Glomerular visceral epithelial cell (primary cell): ENCODE measurements around the gene SIGLEC7.

Experiments
- DNase-seq: peaks from one replicate; pipeline ENCODE4 v3.0.0-alpha.2; 2016; ENCODE audit errors: extremely low spot score

The SIGLEC7 gene

GRCh38 chr19:51168564-51169282 is 26.6 kb downstream of the SIGLEC7 start:
- no peak for DNase-seq

- peak; percentile 65 for DNase-seq
These were observed 27.3 kb downstream of the SIGLEC7 start for GRCh38 chr19:51169283-51169918.

GRCh38 chr19:51172223-51172622 is 30.1 kb downstream of the SIGLEC7 start:
- no peak for DNase-seq

DNA sequence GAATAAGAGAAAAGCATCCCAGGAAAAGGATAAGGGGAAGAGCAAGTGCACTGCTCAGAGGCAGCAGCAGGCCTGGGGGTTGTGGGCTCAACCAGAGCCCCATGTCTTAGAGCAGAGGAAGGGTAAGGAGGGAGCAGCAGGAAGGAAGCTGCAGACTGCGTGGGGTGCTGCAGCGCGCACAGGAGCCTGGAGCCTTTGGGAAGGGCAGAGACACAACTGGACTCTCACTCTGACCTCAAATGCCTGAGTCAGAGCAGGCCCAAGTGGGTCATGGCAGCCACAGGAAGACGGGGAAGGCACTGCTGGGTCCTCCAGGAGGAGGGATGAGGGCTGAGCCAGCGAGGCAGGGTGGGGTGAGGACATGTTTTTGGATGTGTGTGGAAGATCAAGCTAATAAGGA is 31.6 kb downstream of the SIGLEC7 start:
- no peak for DNase-seq

GRCh38 chr19:51179256-51179655 is 37.2 kb downstream of the SIGLEC7 start:
- no peak for DNase-seq

DNA sequence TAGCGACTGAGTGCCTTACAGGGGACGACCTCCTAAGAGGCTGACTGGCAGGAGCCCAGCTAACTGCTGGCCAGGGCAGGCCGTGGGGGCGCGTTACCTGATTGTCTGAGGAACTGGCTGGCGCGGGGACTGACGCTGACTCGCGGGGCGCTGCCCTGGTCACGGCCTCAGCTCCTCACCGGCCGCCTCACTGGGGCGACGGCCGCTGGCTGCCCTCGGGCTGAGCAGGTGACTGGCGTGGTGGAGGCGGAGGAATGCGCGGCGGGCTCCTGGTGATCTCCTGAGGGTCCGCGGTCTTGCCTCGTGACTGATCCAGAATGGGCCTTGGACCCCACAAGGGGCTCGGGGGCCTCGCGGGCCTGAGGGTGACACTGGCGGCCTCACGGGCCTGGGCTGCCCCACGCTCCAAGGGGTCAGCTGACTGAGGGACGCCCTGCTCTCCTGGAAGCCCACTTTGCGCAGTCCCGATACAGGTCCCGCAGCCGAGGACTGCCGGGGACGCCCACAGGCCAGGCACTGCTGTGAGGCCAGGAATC is 39.3 kb downstream of the SIGLEC7 start:
- DNase-seq = no peak

DNA sequence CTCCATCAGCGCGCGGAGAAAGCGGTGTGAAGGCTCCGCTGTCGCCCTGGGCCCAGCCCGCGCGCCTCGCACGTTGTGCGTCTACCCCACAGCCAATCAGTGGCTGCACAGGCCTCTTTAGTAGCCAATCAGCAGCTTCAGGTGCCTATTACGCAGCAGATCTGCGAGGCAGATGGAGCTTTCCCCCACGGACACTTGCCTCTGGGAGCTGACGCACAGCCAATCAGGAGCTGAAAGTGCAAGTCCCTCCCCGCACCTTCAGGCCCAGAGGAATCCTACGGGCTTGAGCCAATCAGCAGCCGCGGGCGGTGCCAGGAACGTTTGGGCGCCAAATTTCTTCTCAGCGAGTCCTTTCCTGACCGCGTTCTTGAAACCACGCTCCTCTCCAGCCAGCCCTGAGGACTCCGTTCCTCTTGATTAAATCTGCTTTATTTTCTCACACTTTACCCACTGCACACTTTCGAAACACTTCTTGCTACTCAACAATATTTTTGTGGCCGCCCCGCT is 39.9 kb downstream of the SIGLEC7 start:
- no peak for DNase-seq

DNA sequence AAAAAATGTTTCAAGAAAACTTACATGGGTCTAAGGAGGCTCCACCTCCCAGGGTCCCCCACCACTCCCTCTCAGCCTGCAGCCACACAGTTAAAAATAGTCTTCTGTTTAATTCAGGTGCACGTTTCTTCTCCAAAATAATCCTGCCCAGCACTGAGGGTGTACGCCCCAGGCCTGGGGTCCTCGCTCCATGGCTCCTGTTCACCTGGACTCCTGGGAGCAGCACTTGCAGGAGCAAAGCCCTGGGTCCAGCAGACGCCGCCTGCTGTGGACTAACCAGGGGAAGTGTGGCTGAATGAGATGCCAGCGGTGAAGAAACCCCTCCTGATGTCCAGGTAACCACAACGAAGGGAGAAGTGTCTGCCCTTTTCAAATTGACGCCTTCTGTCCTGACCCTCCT is 41.5 kb downstream of the SIGLEC7 start:
- DNase-seq = no peak

DNA sequence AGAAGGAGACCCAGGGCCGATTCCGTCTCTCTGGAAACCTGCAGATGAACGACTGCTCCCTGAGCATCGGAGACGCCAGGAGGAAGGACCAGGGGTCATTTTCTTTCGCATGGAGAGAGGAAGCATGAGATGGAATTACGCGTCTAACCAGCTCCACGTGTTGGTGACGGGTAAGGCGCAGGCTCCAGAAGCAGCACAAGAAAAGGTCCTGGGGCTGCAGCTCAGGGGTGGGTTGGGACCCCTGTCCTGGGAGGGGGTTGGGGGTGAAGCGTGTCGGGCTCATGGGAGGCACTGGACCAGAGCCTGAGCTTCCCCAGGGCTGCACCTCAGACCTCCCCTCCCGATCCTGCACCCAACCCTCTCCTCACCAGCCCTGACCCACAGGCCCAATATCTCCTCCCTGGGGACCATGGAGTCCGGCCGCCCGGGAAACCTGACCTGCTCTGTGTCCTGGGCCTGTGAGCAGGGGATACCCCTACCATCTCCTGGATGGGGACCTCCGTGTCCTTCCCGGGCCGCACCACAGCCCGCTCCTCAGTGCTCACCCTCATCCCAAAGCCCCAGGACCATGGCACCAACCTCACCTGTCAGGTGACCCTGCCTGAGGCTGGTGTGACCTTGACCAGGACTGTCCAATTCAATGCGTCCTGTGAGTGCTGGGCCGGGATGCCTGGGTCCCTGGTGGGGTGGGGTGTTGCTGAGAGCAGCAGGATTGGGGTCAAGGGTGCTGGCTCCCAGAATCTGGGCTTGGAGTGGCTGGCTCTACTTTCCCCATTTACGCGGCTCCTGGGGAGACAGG is 43.2 kb downstream of the SIGLEC7 start:
- DNase-seq = no peak

- DNase-seq = no peak
These were observed 43.7 kb downstream of the SIGLEC7 start for GRCh38 chr19:51185868-51186215.

DNA sequence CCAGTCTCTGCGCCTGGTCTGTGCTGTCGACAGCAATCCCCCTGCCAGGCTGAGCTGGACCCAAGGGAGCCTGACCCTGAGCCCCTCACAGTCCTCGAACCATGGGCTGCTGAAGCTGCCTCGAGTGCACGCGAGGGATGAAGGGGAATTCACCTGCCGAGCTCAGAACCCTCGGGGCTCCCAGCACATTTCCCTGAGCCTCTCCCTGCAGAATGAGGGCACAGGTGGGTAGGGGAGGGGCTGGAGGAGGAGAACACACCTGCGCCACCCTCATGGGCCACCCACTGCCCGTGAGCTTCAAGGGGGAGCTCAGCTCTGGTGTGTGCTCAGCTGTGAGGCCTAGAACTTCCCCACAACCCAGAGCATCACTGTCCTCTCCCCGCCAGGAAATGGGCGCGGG is 44.2 kb downstream of the SIGLEC7 start:
- no peak for DNase-seq

DNA sequence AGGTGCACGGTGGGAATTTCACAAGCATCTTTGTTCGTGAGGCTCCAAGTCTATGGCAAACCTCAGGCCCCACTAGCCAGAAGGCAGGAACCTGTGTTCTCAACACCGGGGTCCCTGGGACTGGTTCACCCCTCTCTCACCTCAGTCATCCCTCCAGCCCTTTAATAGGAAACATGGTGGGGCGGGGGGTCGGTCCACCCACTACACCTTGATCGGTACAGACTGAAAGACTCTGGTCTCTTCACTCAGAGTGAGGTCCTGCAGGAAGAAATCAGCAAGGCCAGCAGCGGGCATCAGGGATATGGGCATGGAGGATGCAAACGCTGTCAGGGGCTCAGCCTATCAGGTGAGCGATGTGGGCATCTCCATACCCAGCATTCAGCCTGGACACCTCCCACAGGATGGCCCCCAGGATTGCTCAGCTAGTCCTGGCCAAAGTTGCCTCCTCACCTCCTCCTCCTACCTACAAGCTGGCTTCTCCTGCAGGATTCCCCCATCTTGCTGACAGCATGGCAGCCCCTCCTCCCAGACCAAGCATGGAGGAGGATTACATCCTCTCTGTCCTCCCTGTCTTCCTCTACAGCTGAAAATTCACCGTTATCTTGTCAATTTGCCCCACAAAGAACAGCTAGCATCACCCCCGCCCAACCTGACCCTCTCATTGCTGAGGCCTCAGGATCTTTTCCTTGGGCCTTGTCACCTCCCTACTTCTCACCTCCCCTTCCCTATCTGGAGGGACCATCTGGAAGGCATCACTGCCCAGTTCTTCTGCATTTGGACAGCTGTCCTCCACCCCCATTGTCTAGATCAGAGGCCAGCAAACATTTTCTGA is 45.5 kb downstream of the SIGLEC7 start:
- no peak for DNase-seq

- no peak for DNase-seq
These were observed 46.1 kb downstream of the SIGLEC7 start for GRCh38 chr19:51188227-51188559.

GRCh38 chr19:51192689-51193088 is 50.6 kb downstream of the SIGLEC7 start:
- DNase-seq = no peak

- peak; percentile 16 for DNase-seq
These were observed 52.6 kb downstream of the SIGLEC7 start for GRCh38 chr19:51194527-51195315.

DNA sequence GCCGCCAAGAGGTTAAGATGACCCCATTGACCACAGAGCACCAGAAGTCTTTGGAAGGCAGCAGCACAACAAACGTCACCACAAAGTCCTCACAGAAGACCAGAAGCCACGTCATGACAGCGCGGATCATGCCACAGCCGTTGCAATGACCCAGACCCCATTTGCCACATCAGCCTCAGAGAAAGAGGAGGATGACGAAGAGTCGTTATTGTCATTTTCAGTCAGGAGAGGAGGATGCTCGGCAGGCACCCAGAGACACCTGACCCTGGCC is 53.1 kb downstream of the SIGLEC7 start:
- no peak for DNase-seq

GRCh38 chr19:51195616-51196015 is 53.5 kb downstream of the SIGLEC7 start:
- no peak for DNase-seq

GRCh38 chr19:51196181-51196580 is 54.1 kb downstream of the SIGLEC7 start:
- DNase-seq = no peak

DNA sequence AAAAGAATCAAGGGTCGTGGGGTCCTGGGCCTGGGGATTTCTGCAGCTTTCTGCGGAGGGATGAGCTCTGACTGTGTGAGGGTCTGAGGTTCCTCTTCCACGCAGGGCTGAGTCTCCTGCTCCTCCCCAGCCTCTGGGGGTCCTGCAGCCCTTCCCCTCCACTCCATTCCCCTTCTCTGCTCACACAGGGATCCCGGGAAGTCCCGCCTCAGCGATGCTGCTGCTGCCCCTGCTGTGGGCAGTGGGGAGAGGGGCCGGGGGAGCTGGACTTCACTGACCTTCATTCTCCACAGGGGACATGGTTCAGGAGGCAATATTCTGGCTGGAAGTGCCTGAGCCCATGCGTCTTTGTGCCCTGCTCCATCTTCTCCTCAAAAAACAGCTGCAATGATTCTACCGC is 56.5 kb downstream of the SIGLEC7 start:
- DNase-seq = no peak

GRCh38 chr19:51200071-51200666 is 58.1 kb downstream of the SIGLEC7 start:
- no peak for DNase-seq

DNA sequence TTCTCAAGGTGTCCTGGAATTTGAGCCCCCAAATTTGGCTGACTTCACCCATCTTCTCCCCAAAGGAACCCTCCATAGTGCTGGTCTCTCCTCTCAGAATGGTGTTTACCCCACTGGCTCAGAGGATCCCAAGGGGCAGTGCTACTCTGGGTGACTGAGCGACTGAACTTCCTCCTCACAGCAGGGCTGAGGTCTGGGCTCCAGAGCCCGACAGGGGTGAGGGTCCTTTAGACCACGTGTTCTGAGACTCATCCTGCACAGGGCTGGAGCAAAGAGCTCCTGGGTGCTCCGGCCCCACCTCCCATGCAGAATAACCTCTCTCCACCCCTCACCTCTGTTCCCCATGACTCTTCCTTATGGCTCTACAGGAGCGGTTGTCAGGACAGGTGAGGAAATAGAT is 59.6 kb downstream of the SIGLEC7 start:
- DNase-seq = no peak
